ENCODE measurements around the gene FASN. TPM values are rescaled to one million over a fixed set of nuclear protein-coding genes. Genes with fewer than 3 reads are reported as not detected.

FASN gene
- total and polyA plus RNA-seq, 2 of the 4 experiments (the other 2 are of a cell fraction) = 12.4 to 56.0 TPM

- CTCF ChIA-PET = no interaction called here
- H3K9me1 ChIP-seq (ENCODE audit: insufficient read depth, low read length) = no peaks in the 10 kb centered on the region
- H2BK5ac ChIP-seq (ENCODE audit: low read depth, low read length, poor library complexity, severe bottlenecking) = no peak overlapping the region
- H3K36me3 ChIP-seq (ENCODE audit: control insufficient read depth, insufficient read depth, low read length) = peaks cover 78% of the 10 kb centered on the region
- no peaks in the 10 kb centered on the region for H3K27me3 ChIP-seq (ENCODE audit: control insufficient read depth, insufficient read depth, low read length)
- no peaks in the 10 kb centered on the region for H3K4me1 ChIP-seq (ENCODE audit: control insufficient read depth, insufficient read depth, low read length)
- DNase-seq (no peak), ATAC-seq (ENCODE audit: low read depth) (no peak)
- no peak overlapping the region for H2AK5ac ChIP-seq (ENCODE audit: low read depth, low read length)
- no peak overlapping the region for H3K56ac ChIP-seq (ENCODE audit: extremely low read depth, insufficient read depth, low read length)
- POLR2A ChIA-PET (ENCODE audit: unreplicated experiment) = no interaction called here
- no peak overlapping the region for H3K18ac ChIP-seq (ENCODE audit: low read depth, low read length)
- H3K23ac ChIP-seq (ENCODE audit: low read depth, low read length) = no peak overlapping the region
- H3K27ac ChIP-seq (ENCODE audit: insufficient read depth, low read length) = no peak overlapping the region
- H2BK15ac ChIP-seq (ENCODE audit: low read depth, low read length) = no peak overlapping the region
- in situ Hi-C loops (cut with MboI; ENCODE audit: low sequenced_read_pairs) = no loop called here
- intact Hi-C loops (cut with micrococcal nuclease) = no loop called here
- no peak overlapping the region for H2AFZ ChIP-seq (replicated peaks; ENCODE audit: low read length, poor library complexity)
- H2BK20ac ChIP-seq (ENCODE audit: low read depth, low read length) = no peak overlapping the region
- H3K9ac ChIP-seq (ENCODE audit: low read depth, low read length) = no peak overlapping the region
- H4K20me1 ChIP-seq (ENCODE audit: insufficient read depth, low read length) = no peaks in the 10 kb centered on the region; the same call in none of the 2 replicates
- no peak overlapping the region for H3K4me3 ChIP-seq (ENCODE audit: insufficient read depth, low read depth, low read length)
- H4K91ac ChIP-seq (ENCODE audit: insufficient read depth, low read depth, low read length) = no peak overlapping the region
- no peaks in the 10 kb centered on the region for H3K79me1 ChIP-seq (ENCODE audit: low read depth in 1 of 2, low read length in 2 of 2)
- 93% methylated on average over 16 of the region's 22 CpGs; no CpG with 5 or more reads in 1 of the 2 experiments for WGBS, 2 experiments (ENCODE audit: extremely low coverage in 2 of 2, insufficient read length in 1 of 2)
- TF ChIP-seq USF2 (IDR thresholded peaks at IDR 0.05; ENCODE audit: low read depth, low read length) (no peak), MAFK (IDR thresholded peaks at IDR 0.05; ENCODE audit: low read depth, low read length) (no peak), SMC3 (IDR thresholded peaks at IDR 0.05; ENCODE audit: low read depth, low read length) (no peak), RAD21 (IDR thresholded peaks at IDR 0.05; ENCODE audit: low read length) (no peak), NFE2L2 (IDR thresholded peaks at IDR 0.05; ENCODE audit: low read depth, low read length) (no peak), POLR2A (IDR thresholded peaks at IDR 0.05; ENCODE audit: low read depth, low read length) (no peak), RCOR1 (IDR thresholded peaks at IDR 0.05; ENCODE audit: insufficient replicate concordance, low read length) (no peak)
- H4K8ac ChIP-seq (ENCODE audit: low read depth in 2 of 2, low read length in 2 of 2) = no peak overlapping the region
- no peak overlapping the region for H4K5ac ChIP-seq (ENCODE audit: low read depth, low read length)
- no peak overlapping the region for H2BK120ac ChIP-seq (ENCODE audit: low read depth, low read length)
- H3K4ac ChIP-seq (ENCODE audit: low read depth, low read length) = no peak overlapping the region
- no peaks in the 10 kb centered on the region for H3K9me3 ChIP-seq (ENCODE audit: control insufficient read depth, insufficient read depth, low read length)
- dilution Hi-C loops (cut with HindIII; ENCODE audit: low sequenced_read_pairs, unreplicated experiment) = no loop called here
- BruUV-seq (replicated peaks) = no TSS peak
- no peak overlapping the region for H3K4me2 ChIP-seq (ENCODE audit: low read depth, low read length)
- no peak overlapping the region for H3K14ac ChIP-seq (replicated peaks; ENCODE audit: low read depth, low read length)
- H2AK9ac ChIP-seq (replicated peaks; ENCODE audit: low read depth, low read length, poor library complexity) = no peak overlapping the region
Measured at GRCh38 chr17:82081966-82082365, 16.1 kb downstream of the FASN start.
